Effector memory CD4-positive, alpha-beta T cell (primary cell): ENCODE data around the gene C6orf89.

ENCODE experiments used
- DNase-seq, 3 donors: peaks; one replicate each; pipeline ENCODE4 v3.0.0-alpha.2; 2020
- H3K27ac ChIP-seq: 2 replicates; pipeline ENCODE4 v1.7.0; 2013; ENCODE audit warnings: mild to moderate bottlenecking, low read length, moderate library complexity; ENCODE audit not compliant: insufficient read depth, poor library complexity, severe bottlenecking
- H3K27me3 ChIP-seq: replicated peaks from 2 replicates; pipeline ENCODE4 v1.7.0; 2013; ENCODE audit warnings: mild to moderate bottlenecking, low read length; ENCODE audit not compliant: insufficient read depth, control insufficient read depth, poor library complexity, severe bottlenecking
- H3K36me3 ChIP-seq: 2 replicates; pipeline ENCODE4 v1.7.0; 2013; ENCODE audit warnings: mild to moderate bottlenecking, low read length, moderate library complexity; ENCODE audit not compliant: control insufficient read depth, insufficient read depth
- H3K4me1 ChIP-seq: 2 replicates; pipeline ENCODE4 v1.7.0; 2013; ENCODE audit warnings: low read length, mild to moderate bottlenecking; ENCODE audit not compliant: control insufficient read depth, insufficient read depth, poor library complexity, severe bottlenecking
- H3K4me3 ChIP-seq: 2 replicates; pipeline ENCODE4 v1.7.0; 2013; ENCODE audit warnings: low read length, low read depth, mild to moderate bottlenecking; ENCODE audit not compliant: insufficient read depth, poor library complexity, severe bottlenecking
- H3K9me3 ChIP-seq: 2 replicates; pipeline ENCODE4 v1.7.0; 2013; ENCODE audit warnings: mild to moderate bottlenecking, low read length, moderate library complexity; ENCODE audit not compliant: control insufficient read depth

The C6orf89 gene

DNA sequence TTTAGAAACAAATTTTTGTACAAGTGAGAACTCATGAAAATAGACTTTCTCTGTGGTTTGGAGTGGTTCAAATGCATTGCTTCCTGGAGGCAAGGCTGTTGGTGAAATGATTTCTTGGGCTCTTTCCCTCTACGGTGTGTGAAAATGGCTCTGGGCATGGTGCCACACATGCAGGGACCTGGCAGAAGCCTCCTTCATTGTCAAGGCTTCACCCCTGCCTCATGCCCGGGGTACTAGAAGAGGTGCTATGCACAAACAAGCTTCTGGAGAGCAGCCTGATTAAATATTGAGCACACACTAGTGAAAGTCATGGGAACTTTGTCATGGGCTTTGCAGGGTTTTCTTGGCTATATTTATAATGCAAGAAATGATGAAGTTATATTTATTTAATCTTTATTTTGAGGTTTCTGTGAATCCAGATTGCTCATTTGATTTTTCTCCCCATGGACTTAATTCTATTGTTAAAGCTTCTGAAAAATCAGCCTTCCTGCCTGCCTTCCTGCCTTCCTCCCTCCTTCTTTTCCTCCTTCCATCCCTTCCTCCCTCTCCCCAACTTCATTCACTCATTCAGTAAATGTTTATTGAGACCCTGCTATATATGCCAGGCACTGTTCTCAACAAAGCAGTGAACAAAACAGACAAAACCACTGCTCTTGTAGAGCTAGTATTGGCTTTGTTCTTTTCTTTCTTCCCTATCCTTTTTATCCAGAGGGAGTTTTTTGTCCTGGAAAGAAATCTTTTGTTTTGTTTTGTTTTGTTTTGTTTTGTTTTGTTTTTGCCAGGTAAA is 21.0 kb downstream of the C6orf89 start:
- Histone ChIP-seq H3K4me1 (peaks cover 8% of the 10 kb centered on the region), H3K9me3 (no peaks in the 10 kb centered on the region), H3K27me3 (no peaks in the 10 kb centered on the region), H3K27ac (no peak overlapping the region), H3K36me3 (peaks cover 23% of the 10 kb centered on the region), H3K4me3 (no peak overlapping the region)
- DNase-seq, result no peak

- Histone ChIP-seq H3K27ac (no peak overlapping the region), H3K4me1 (peaks cover 14% of the 10 kb centered on the region), H3K4me3 (no peak overlapping the region), H3K36me3 (peaks cover 13% of the 10 kb centered on the region), H3K27me3 (no peaks in the 10 kb centered on the region), H3K9me3 (no peaks in the 10 kb centered on the region)
- DNase-seq, result no peak
These were observed 22.0 kb downstream of the C6orf89 start for GRCh38 chr6:36907781-36908180.

- Histone ChIP-seq H3K27ac (no peak overlapping the region), H3K27me3 (no peaks in the 10 kb centered on the region), H3K4me1 (peaks cover 23% of the 10 kb centered on the region), H3K4me3 (no peak overlapping the region), H3K36me3 (peaks cover 8% of the 10 kb centered on the region), H3K9me3 (no peaks in the 10 kb centered on the region)
- no peak for DNase-seq
These were observed 23.0 kb downstream of the C6orf89 start for GRCh38 chr6:36908747-36909146.

DNA sequence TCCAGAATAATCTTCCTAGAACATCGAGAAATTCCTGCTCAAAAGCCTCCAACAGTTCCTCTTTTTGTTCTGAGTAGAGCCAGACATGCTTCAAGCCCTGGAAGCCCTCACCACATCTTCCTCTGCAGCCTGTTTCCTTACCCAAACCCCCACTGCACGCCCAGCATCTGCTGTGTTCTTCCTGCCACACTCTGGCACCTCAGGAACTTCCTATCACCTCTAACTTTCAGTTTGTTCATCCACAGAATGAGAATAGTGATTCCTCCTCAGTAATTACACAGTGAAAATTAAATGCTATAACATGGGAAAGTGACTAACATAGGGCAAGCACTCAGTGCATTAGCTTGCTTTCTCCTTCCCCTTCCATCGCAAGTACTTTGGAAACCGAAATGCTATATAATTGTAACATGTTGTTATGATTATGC is 26.3 kb downstream of the C6orf89 start:
- peak in 2 of 3 donors; percentile 9 to 10 for DNase-seq
- Histone ChIP-seq H3K9me3 (no peaks in the 10 kb centered on the region), H3K27me3 (no peaks in the 10 kb centered on the region), H3K36me3 (peaks cover 15% of the 10 kb centered on the region), H3K4me1 (peaks cover 34% of the 10 kb centered on the region), H3K4me3 (peak overlapping the region; percentile 26), H3K27ac (peak overlapping the region; percentile 69)

DNA sequence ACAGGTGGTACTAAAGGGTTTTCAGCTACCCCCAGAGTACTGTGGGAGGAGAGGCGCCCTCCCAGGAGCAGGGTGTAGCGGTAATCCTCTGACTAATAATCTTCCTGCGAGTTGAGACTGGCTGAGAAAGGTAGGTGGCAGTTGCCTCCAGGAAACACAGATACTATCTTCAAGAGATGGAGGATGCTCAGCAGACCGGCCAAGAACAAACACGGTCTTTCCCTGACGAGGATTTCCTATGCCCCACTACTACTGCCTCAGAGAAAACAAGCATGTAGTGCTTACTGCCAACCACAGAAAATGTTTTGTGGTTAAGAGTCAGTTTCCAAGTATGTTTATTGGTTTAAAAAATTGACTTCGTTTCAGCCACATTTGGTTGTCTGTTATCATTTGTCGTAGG is 26.8 kb downstream of the C6orf89 start:
- peak overlapping the region; percentile 69 for H3K27ac ChIP-seq
- H3K9me3 ChIP-seq, result no peaks in the 10 kb centered on the region
- peaks cover 21% of the 10 kb centered on the region for H3K36me3 ChIP-seq
- peaks cover 33% of the 10 kb centered on the region for H3K4me1 ChIP-seq
- H3K4me3 ChIP-seq, result peak overlapping the region; percentile 26
- no peaks in the 10 kb centered on the region for H3K27me3 ChIP-seq
- DNase-seq, result peak; percentile 30 to 68 (median 54)

- Histone ChIP-seq H3K4me3 (peak overlapping the region; percentile 17), H3K36me3 (peaks cover 25% of the 10 kb centered on the region), H3K9me3 (no peaks in the 10 kb centered on the region), H3K27ac (peak overlapping the region; percentile 69), H3K4me1 (peaks cover 30% of the 10 kb centered on the region), H3K27me3 (no peaks in the 10 kb centered on the region)
- no peak for DNase-seq
These were observed 27.3 kb downstream of the C6orf89 start for GRCh38 chr6:36913082-36913481.

GRCh38 chr6:36914227-36914794 is 28.6 kb downstream of the C6orf89 start:
- Histone ChIP-seq H3K4me1 (peaks cover 30% of the 10 kb centered on the region), H3K27ac (peak overlapping the region; percentile 14), H3K36me3 (peaks cover 38% of the 10 kb centered on the region), H3K27me3 (no peaks in the 10 kb centered on the region), H3K4me3 (no peak overlapping the region), H3K9me3 (no peaks in the 10 kb centered on the region)
- peak in 2 of 3 donors; percentile 16 to 24 for DNase-seq

GRCh38 chr6:36915599-36915998 is 29.8 kb downstream of the C6orf89 start:
- Histone ChIP-seq H3K36me3 (peaks cover 45% of the 10 kb centered on the region), H3K9me3 (no peaks in the 10 kb centered on the region), H3K4me3 (no peak overlapping the region), H3K4me1 (peaks cover 30% of the 10 kb centered on the region), H3K27ac (no peak overlapping the region), H3K27me3 (no peaks in the 10 kb centered on the region)
- no peak for DNase-seq

DNA sequence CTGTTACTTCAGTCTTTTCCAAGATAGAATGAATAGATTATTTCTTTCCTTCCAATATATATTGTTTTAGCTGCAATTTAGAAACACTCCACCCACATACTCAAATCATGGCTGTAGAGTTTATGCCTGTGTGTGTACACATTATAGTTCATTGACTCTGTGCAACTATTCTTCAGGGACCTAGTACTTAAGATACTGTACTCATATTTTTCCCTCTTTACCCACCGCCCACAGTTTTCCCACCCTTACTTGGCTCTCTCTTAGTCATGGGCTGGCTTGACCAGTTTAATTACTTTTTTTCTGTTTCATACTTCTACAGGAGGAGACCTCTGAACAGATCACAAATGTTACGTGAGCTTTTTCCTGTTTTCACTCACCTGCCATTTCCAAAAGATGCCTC is 30.4 kb downstream of the C6orf89 start:
- H3K27ac ChIP-seq, result no peak overlapping the region
- DNase-seq, result no peak
- H3K27me3 ChIP-seq, result no peaks in the 10 kb centered on the region
- no peak overlapping the region for H3K4me3 ChIP-seq
- H3K9me3 ChIP-seq, result no peaks in the 10 kb centered on the region
- peaks cover 45% of the 10 kb centered on the region for H3K36me3 ChIP-seq
- H3K4me1 ChIP-seq, result peaks cover 30% of the 10 kb centered on the region

DNA sequence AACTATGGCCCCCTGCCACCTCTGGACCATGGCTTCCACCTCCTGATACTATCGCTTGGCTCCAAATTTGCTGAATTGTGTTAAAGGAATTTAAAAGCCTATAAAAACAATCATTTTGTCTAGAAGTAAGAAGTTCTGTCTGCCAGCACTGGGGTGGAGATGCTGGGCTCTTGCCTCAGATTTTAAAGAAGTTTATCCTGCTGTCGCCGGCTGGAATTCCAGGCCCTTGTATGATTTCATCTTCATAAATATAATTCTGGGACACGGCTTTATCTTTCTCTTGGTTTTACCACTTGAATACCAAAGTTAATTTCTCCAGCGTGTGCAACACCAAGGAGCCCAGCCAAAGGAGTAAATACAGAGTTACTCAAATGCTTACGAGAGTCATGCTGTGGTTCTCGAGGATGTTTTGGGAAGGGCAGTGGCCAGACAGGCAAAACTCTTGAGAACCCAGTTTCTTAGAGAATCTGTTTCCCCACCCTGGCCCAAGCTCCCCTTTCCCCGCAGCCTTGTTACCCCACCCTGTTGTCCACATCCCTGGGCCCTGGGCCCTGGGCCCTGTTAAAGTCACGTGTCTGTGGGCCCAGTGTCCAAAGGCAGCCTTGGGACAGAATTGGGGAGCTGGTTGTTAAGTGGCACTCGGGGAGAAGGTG is 31.9 kb downstream of the C6orf89 start:
- no peak for DNase-seq
- Histone ChIP-seq H3K9me3 (no peaks in the 10 kb centered on the region), H3K27me3 (no peaks in the 10 kb centered on the region), H3K4me3 (no peak overlapping the region), H3K4me1 (peaks cover 20% of the 10 kb centered on the region), H3K27ac (no peak overlapping the region), H3K36me3 (peaks cover 49% of the 10 kb centered on the region)
